Muscle of arm (tissue), 12 donors: Measurements from ENCODE around the gene UBE2J2. TPM values are rescaled to one million over a fixed set of nuclear protein-coding genes. Genes with fewer than 3 reads are reported as not detected.

ENCODE experiments used
- DNase-seq: peaks from one replicate; pipeline ENCODE4 v3.0.0-alpha.2; 2013
- polyA plus RNA-seq, 12 donors: library from polyadenylated mRNA; unstranded; fragments of 120-200 nt; gene quantifications; one replicate each; pipeline ENCODE4 v1.2.1, GENCODE V29; 2013; ENCODE audit not compliant: insufficient read length in 12 of 12

The UBE2J2 gene
- polyA plus RNA-seq, 12 donors, result 28.1 to 52.6 (median 37.7) TPM; not detected in 1

- no peak for DNase-seq
Observed at GRCh38 chr1:1216770-1217620, 56.7 kb downstream of the UBE2J2 start.

DNA sequence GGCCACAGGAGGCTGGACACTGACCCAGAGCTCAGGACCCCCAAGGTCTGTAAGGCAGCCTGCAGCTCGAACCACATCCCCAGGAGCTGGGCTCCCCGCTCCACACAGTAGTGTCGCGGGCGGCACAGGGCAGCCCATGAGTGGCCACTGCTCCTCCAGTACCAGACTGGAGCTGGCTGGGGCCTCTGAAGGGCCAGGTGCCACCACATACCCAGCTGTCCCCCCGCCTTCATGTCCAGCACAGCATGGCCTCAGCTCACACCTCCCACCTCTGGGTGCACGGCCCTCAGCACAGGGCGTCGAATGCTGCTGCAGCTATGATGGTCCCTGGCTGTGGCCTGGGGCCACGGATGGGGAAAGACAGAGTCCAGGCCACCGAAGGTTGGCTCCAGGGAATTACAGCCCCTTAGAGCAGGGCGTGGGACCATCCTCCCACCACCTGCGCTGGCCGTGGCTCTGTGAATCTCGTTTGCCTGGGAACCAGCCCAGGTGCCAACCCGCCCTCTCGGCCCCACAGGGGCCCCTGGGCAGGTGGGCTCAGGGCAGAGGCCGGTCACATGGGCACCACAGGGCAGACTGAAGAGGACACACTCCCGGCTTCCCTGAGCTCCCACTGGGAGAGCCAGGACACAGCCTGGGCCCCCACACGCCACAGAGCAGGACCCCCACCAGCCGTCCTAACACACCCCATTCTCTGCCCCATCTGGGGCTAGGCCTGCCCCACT is 57.6 kb downstream of the UBE2J2 start:
- DNase-seq, result no peak

- DNase-seq, result no peak
Observed at GRCh38 chr1:1215080-1215676, 58.5 kb downstream of the UBE2J2 start.

GRCh38 chr1:1213345-1214265 is 60.0 kb downstream of the UBE2J2 start, which contains the start of gene TNFRSF4:
Gene TNFRSF4, minus strand, starts transcription at chr1:1214153. Its CDS starts 26 bp downstream, at chr1:1214127.
- DNase-seq, result no peak

DNA sequence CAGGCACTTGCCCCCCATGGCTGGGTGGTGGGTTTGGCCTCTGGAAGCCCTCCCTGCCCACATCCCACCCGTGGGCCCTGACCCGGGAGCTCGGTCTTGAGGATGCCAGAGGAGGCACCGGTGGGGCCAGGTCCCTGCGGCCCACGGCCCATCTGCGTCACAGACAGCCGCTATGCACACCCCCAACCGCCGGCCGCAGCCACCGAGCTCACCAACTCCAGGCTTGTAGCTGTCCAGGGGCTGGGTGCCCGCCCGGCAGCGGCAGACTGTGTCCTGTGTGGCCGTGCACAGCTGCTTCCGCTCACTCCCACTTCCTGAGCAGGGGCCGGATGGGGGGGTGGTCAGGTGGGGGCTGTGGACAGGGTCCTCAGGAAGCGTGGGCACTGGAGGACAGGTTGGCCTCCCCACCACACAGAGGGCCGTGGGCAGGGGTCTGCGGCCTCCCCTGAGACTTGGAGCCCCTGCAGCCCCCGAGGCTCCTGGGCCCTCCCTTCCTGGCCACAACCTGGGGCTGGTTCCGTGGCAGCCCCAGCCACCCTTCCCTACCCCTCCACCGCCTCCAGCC is 60.8 kb downstream of the UBE2J2 start:
- DNase-seq, result no peak

GRCh38 chr1:1211541-1212441 is 61.9 kb downstream of the UBE2J2 start:
- DNase-seq, result no peak

GRCh38 chr1:1210726-1211540 is 62.7 kb downstream of the UBE2J2 start:
- DNase-seq, result no peak

DNA sequence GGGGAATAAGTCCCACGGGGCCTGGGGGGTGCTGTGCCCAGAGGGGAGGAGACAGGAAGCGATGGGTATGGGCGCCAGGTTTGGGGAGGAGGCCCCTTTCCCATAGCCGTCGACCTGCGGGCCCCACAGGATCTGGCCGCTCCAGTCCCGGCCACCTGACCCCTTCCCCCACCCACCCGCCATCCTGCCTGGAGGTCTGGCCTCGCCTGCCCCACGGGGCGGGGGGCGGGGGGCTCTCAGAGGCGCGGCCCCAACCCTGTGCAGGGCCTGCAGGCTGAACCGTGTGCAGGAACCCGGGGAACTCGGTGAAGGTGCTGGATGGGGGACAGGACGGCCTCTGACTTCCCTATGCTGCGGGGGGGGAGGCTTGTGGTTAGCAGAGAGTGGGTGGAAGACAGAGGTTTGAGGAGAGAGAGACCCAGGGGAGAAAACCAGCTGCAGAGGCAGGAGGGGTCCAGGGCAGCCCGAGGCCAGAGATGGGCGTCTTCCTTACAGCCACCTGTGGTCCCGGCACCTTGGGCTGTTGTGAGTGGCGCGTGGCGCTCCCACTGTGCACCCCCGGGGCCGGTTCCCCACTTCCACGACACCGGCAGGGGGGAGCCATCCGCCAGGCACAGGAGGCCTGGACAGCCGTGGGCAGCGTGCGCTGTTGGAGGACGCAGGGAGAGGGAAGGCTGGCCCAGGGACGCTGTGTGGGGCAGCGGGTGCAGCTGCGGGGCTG is 64.8 kb downstream of the UBE2J2 start:
- DNase-seq, result no peak

- no peak for DNase-seq
Observed at GRCh38 chr1:1207571-1207892, 66.1 kb downstream of the UBE2J2 start.

GRCh38 chr1:1206966-1207531 is 66.6 kb downstream of the UBE2J2 start:
- no peak for DNase-seq

GRCh38 chr1:1206376-1206965 is 67.2 kb downstream of the UBE2J2 start, which contains the start of gene TNFRSF18:
Gene TNFRSF18, minus strand, starts transcription at chr1:1206592. Its CDS starts 21 bp downstream, at chr1:1206571.
- no peak for DNase-seq

- DNase-seq, result no peak
Observed at GRCh38 chr1:1205769-1206375, 67.8 kb downstream of the UBE2J2 start.

- DNase-seq, result no peak
Observed at GRCh38 chr1:1204998-1205768, 68.5 kb downstream of the UBE2J2 start.

GRCh38 chr1:1204425-1204920 is 69.2 kb downstream of the UBE2J2 start:
- DNase-seq, result no peak
